ENCODE data around the gene MRO. TPM values are rescaled to one million over a fixed set of nuclear protein-coding genes. Genes with fewer than 3 reads are reported as not detected.
"Not testable (repeated sequence)": the region's sequence is repeated elsewhere in the genome, so short reads cannot be mapped to it uniquely, and the experiment has no call there.

Gene MRO
- total and polyA plus RNA-seq, 2 of the 8 experiments (the other 6 are each of a cell fraction or from before 2014, with no cell fraction given), result 0.65 to 1.0 TPM

DNA sequence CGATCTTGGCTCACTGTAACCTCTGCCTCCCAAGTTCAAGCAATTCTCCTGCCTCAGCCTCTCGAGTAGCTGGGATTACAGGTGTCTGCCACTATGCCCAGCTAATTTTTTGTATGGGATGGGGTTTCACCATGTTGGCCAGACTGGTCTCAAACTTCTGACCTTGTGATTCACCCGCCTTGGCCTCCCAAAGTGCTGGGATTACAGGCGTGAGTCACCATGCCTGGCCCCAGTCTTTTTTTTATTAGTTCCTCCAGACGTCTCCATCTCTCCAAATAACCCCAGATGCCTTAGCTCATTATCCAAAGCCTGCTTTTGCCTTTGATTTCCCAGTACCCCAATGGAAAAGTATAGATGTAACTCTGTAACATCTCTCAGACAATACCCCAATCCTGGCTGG, 37.4 kb upstream of the MRO start:
- H3K4me2 ChIP-seq (ENCODE audit: insufficient read depth in 1 of 2, low read depth in 2 of 2, low read length in 2 of 2); POLR2A ChIA-PET (ENCODE audit: partially characterized antibody); FAIRE-seq: not testable (repeated sequence)

More for the DNA sequence above, 37.4 kb upstream of the MRO start:
- H2BK20ac ChIP-seq (ENCODE audit: low read length); H4K20me1 ChIP-seq (replicated peaks in 1 of 2; ENCODE audit: control insufficient read depth in 1 of 2, insufficient read depth in 2 of 2, low read length in 2 of 2); H2BK15ac ChIP-seq (ENCODE audit: low read length); H4K8ac ChIP-seq (ENCODE audit: extremely low read depth, insufficient read depth, low read length); H2BK12ac ChIP-seq (ENCODE audit: low read depth, low read length); H4K91ac ChIP-seq (replicated peaks; ENCODE audit: insufficient read length, low read length); H2AFZ ChIP-seq (ENCODE audit: low read length); H4K5ac ChIP-seq (ENCODE audit: insufficient read length, low read depth, low read length); H3K79me2 ChIP-seq (ENCODE audit: control insufficient read depth in 1 of 2, insufficient read depth in 2 of 2, low read length in 2 of 2); H3K23me2 ChIP-seq (ENCODE audit: low read depth, low read length); H3K9ac ChIP-seq (replicated peaks in 1 of 4; ENCODE audit: extremely low read depth in 1 of 4, low read depth in 3 of 4, low read length in 3 of 4); H2AK5ac ChIP-seq (ENCODE audit: low read depth, low read length); H3K23ac ChIP-seq (ENCODE audit: insufficient read length); H3K27me3 ChIP-seq (replicated peaks in 1 of 4; ENCODE audit: control insufficient read depth in 3 of 4, extremely low read depth in 1 of 4, insufficient read depth in 3 of 4, low read length in 3 of 4); H3K79me1 ChIP-seq (ENCODE audit: low read depth, low read length); H3K9me3 ChIP-seq (ENCODE audit: insufficient read depth in 2 of 2, low read depth in 1 of 2, low read length in 1 of 2); H3K14ac ChIP-seq (ENCODE audit: insufficient read length); H2BK120ac ChIP-seq (replicated peaks; ENCODE audit: low read depth, low read length); H3K18ac ChIP-seq (ENCODE audit: extremely low read depth, low read length); H3K4me3 ChIP-seq (ENCODE audit: extremely low read depth in 1 of 4, insufficient read depth in 2 of 4, low read depth in 3 of 4, low read length in 4 of 4); H3K27ac ChIP-seq (ENCODE audit: low read depth, low read length); H3K36me3 ChIP-seq (ENCODE audit: control insufficient read depth in 2 of 4, insufficient read depth in 4 of 4, low read length in 3 of 4); H3K4ac ChIP-seq (replicated peaks; ENCODE audit: insufficient read length, low read depth, low read length); H3K4me1 ChIP-seq (replicated peaks in 1 of 4; ENCODE audit: control insufficient read depth in 3 of 4, insufficient read depth in 4 of 4, low read length in 3 of 4); H3K56ac ChIP-seq (replicated peaks; ENCODE audit: insufficient read length, low read depth, low read length); DNase-seq (ENCODE audit: low read depth in 1 of 2, low spot score in 2 of 2); H2BK5ac ChIP-seq (ENCODE audit: low read depth, low read length): not testable (repeated sequence)
- 79% methylated on average over 5 of the region's 5 CpGs; no CpG with 5 or more reads in 1 of the 2 experiments for WGBS, 2 experiments (ENCODE audit: extremely low coverage in 1 of 2, insufficient coverage in 1 of 2, insufficient read length in 1 of 2, insufficient replicate concordance in 2 of 2, low coverage in 1 of 2, low lambda C conversion rate in 2 of 2, missing lambda C conversion rate in 1 of 2)
- CTCF ChIA-PET (ENCODE audit: partially characterized antibody), result interaction anchor here (1.0 kb wide), 1 partner anchor 27 kb away, joined by 5 read pairs; no protein-coding TSS in a partner anchor
